T1000 (cell line): ENCODE data around the gene KCNK15.

ENCODE experiments used
- DNase-seq: peaks from one replicate; lab custom pipeline; 2025; ENCODE audit warnings: mixed read lengths; lab: John Stamatoyannopoulos, UW

Gene KCNK15

DNA sequence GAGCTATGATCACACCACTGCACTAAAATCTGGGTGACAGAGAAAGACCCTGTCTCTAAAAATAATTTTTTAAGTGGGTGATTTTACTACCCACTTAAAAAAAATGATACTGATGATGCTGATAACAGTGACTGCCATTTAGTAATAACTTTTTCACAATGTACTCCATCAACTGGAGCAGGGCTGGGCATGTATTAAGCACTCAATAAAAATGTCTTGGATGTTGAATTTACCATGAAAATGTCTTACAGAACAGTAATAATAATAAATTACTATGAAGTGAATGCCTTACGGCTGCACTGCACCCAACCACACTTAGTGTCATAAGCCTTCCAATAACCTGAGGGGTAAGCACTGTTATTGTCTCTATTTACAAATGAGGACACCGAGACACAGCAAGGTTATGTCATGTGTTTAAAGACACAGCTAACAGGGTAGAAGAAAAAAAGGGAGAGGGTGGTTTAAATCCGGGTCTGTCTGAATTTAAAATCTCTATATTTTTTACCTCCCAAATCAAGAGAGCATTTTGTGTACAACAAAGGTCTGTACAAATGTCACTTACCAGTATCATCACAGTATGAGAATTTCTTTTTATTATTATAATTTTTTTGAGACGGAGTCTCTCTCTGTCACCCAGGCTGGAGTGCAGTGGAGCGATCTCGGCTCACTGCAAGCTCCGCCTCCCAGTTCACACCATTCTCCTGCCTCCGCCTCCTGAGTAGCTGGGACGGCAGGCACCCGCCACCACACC is 43.2 kb downstream of the KCNK15 start:
- DNase-seq: no peak

- no peak for DNase-seq
These were observed 45.2 kb downstream of the KCNK15 start for GRCh38 chr20:44790638-44791393.

DNA sequence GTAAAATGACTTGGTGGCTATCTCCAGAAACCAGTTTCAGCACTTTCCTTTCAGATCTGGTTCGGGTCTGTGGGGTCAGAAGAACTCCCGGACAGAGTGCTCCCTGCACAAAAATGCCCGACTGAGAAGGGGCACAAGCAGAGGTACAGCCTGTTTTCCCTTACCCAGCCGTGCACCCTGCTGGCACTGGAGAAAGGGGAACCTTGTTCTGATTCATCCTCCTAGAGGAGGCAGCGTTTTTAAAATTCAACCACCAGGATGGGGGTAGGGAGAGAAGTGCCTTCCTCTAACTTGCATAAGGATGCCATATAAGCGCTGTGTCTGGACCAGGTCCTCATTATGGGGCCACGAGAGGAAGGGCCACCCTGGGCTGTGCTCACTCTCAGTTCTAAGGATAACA is 47.1 kb downstream of the KCNK15 start:
- no peak for DNase-seq

DNA sequence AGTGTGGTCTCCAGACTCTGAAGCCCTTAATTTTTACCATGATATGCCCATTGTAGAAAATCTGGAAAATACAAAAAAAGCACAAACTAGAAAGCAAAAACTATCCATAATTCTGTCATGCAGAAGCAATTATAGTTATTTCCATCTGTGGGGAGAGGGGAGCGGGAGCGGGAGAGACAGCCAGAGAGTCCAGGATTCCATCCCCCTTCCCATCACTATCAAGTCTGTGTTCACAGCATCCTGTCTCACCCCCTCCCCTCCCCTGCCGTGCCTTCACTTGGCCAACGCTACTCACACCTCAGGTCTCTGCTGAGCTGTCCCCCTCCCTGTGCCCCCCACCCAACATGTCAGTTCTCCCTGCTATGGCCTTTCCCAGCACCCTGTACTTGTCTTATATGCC is 50.2 kb downstream of the KCNK15 start:
- DNase-seq: no peak

GRCh38 chr20:44796311-44796710 is 50.6 kb downstream of the KCNK15 start:
- DNase-seq: no peak

GRCh38 chr20:44796758-44797457 is 51.2 kb downstream of the KCNK15 start:
- DNase-seq: no peak

GRCh38 chr20:44799691-44800090 is 54.0 kb downstream of the KCNK15 start:
- DNase-seq: no peak

- no peak for DNase-seq
These were observed 54.9 kb downstream of the KCNK15 start for GRCh38 chr20:44800391-44801046.
